K562 (cell line): ENCODE data around the gene PDIA4. TPM values are rescaled to one million over a fixed set of nuclear protein-coding genes. Genes with fewer than 3 reads are reported as not detected.
A peak's percentile ranks its signal among the peaks of the same experiment; 100 is the strongest.

Experiments
- EHMT2 ChIP-seq: fragments of 450-650 bp; IDR thresholded peaks from 2 replicates; pipeline ENCODE4 v1.6.1; 2018; ENCODE audit warnings: antibody characterized with exemption
- ELF4 ChIP-seq: fragments of 450-650 bp; formaldehyde crosslinking; IDR thresholded peaks from 2 replicates; pipeline ENCODE4 v1.4.0; 2022; ENCODE audit warnings: missing genetic modification characterization
- ESRRB ChIP-seq: fragments of 250-450 bp; sonication (Bioruptor Pico); IDR thresholded peaks from 2 replicates; pipeline ENCODE4 v1.5.0; 2020; ENCODE audit warnings: mild to moderate bottlenecking, moderate library complexity, borderline replicate concordance
- FOXJ3 ChIP-seq: sonication (generic); formaldehyde crosslinking; IDR thresholded peaks from 2 replicates; pipeline ENCODE4 v1.4.0; 2020; ENCODE audit warnings: mild to moderate bottlenecking, missing genetic modification reagents
- ILK ChIP-seq: fragments of 450-650 bp; IDR thresholded peaks from 2 replicates; pipeline ENCODE4 v1.6.1; 2016; ENCODE audit warnings: missing genetic modification characterization, low read depth, mild to moderate bottlenecking, missing compliant biosample characterization, moderate library complexity, borderline replicate concordance
- STAT5B ChIP-seq: fragments of 250-450 bp; sonication (Bioruptor Pico); IDR thresholded peaks from 2 replicates; pipeline ENCODE4 v1.8.0; 2021; ENCODE audit warnings: mild to moderate bottlenecking, inconsistent platforms
- ZKSCAN3 ChIP-seq: fragments of 250-450 bp; sonication (Bioruptor Pico); IDR thresholded peaks from 2 replicates; pipeline ENCODE4 v1.4.0; 2020
- ZNF407 ChIP-seq: fragments of 450-650 bp; IDR thresholded peaks from 2 replicates; pipeline ENCODE4 v1.6.1; 2016; ENCODE audit warnings: low read depth
- polyA plus RNA-seq, 8 experiments: library from polyadenylated mRNA; depleted of rRNA in 4 of 8; stranded (reverse) in 5 of 8; unstranded in 3 of 8; fragments of >200 nt; fragmentation: Nextera tagmentation in 2 of 8; fragmentation: Illumina TruSeq in 1 of 8; extraction: Ambion mirVana in 2 of 8; extraction: Trizol in 1 of 8; gene quantifications; 2 replicates each; pipeline versions ENCODE4 v1.2.1 to v1.2.3, GENCODE V29; 2011 to 2014; ENCODE audit warnings: inconsistent platforms in 1 of 8, missing spikeins in 1 of 8
- total RNA-seq, 7 experiments: library from RNA; depleted of rRNA in 6 of 7; stranded (reverse); fragments of >200 nt in 6 of 7; fragmentation: Illumina TruSeq in 2 of 7; extraction: Trizol in 2 of 7; gene quantifications; 2 replicates each; pipeline versions ENCODE4 v1.2.1 to v1.2.3, GENCODE V29; 2011 to 2021; ENCODE audit warnings: low replicate concordance in 1 of 7
- TF ChIP-seq, protein P1 (sequence below): fragments of 250-450 bp; sonication (Bioruptor Pico); IDR thresholded peaks from 2 replicates; pipeline ENCODE4 v1.5.0; 2020; ENCODE audit warnings: mild to moderate bottlenecking, borderline replicate concordance
- TF ChIP-seq, protein P2 (sequence below): fragments of 250-450 bp; sonication (Bioruptor Pico); IDR thresholded peaks from 2 replicates; pipeline ENCODE4 v1.8.0; 2021; ENCODE audit warnings: moderate library complexity, mild to moderate bottlenecking, inconsistent platforms
- TF ChIP-seq, protein P3 (sequence below): sonication (generic); formaldehyde crosslinking; IDR thresholded peaks from 2 replicates; pipeline ENCODE4 v1.8.1; 2023; ENCODE audit warnings: mild to moderate bottlenecking, missing genetic modification reagents

Gene PDIA4
- total and polyA plus RNA-seq, 9 of the 15 experiments (the other 6 are each of a cell fraction or from before 2014, with no cell fraction given): 9.1 to 175 (median 146) TPM

- TF ChIP-seq, protein P1, sequence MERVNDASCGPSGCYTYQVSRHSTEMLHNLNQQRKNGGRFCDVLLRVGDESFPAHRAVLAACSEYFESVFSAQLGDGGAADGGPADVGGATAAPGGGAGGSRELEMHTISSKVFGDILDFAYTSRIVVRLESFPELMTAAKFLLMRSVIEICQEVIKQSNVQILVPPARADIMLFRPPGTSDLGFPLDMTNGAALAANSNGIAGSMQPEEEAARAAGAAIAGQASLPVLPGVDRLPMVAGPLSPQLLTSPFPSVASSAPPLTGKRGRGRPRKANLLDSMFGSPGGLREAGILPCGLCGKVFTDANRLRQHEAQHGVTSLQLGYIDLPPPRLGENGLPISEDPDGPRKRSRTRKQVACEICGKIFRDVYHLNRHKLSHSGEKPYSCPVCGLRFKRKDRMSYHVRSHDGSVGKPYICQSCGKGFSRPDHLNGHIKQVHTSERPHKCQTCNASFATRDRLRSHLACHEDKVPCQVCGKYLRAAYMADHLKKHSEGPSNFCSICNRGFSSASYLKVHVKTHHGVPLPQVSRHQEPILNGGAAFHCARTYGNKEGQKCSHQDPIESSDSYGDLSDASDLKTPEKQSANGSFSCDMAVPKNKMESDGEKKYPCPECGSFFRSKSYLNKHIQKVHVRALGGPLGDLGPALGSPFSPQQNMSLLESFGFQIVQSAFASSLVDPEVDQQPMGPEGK: peak; percentile 36; the same call in 1 of the 2 replicates
- TF ChIP-seq, protein P2, sequence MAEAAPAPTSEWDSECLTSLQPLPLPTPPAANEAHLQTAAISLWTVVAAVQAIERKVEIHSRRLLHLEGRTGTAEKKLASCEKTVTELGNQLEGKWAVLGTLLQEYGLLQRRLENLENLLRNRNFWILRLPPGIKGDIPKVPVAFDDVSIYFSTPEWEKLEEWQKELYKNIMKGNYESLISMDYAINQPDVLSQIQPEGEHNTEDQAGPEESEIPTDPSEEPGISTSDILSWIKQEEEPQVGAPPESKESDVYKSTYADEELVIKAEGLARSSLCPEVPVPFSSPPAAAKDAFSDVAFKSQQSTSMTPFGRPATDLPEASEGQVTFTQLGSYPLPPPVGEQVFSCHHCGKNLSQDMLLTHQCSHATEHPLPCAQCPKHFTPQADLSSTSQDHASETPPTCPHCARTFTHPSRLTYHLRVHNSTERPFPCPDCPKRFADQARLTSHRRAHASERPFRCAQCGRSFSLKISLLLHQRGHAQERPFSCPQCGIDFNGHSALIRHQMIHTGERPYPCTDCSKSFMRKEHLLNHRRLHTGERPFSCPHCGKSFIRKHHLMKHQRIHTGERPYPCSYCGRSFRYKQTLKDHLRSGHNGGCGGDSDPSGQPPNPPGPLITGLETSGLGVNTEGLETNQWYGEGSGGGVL: no peak
- TF ChIP-seq, protein P3, sequence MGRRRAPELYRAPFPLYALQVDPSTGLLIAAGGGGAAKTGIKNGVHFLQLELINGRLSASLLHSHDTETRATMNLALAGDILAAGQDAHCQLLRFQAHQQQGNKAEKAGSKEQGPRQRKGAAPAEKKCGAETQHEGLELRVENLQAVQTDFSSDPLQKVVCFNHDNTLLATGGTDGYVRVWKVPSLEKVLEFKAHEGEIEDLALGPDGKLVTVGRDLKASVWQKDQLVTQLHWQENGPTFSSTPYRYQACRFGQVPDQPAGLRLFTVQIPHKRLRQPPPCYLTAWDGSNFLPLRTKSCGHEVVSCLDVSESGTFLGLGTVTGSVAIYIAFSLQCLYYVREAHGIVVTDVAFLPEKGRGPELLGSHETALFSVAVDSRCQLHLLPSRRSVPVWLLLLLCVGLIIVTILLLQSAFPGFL (CRISPR knock-in tag): no peak
- TF ChIP-seq ZKSCAN3 (CRISPR knock-in tag) (no peak), ESRRB (CRISPR knock-in tag) (no peak), FOXJ3 (CRISPR knock-in tag) (no peak), ZNF407 (peak; percentile 61; the same call in 1 of the 2 replicates), ELF4 (no peak), EHMT2 (no peak), STAT5B (CRISPR knock-in tag) (no peak), ILK (no peak)
Observed at GRCh38 chr7:148962823-148963582, 65.3 kb downstream of the PDIA4 start (continued).
